8988T (cell line): ENCODE results near the gene DIAPH1.
A peak's percentile ranks its signal among the peaks of the same experiment; 100 is the strongest.

Source experiments
- DNase-seq: peaks from one replicate; pipeline ENCODE4 v3.0.0; 2011

The DIAPH1 gene

GRCh38 chr5:141618804-141619554 is at the start of gene DIAPH1:
Gene DIAPH1 (minus strand): TSS chr5:141619000. CDS start chr5:141618914, 86 bp downstream.
- DNase-seq = peak; percentile 81

DNA sequence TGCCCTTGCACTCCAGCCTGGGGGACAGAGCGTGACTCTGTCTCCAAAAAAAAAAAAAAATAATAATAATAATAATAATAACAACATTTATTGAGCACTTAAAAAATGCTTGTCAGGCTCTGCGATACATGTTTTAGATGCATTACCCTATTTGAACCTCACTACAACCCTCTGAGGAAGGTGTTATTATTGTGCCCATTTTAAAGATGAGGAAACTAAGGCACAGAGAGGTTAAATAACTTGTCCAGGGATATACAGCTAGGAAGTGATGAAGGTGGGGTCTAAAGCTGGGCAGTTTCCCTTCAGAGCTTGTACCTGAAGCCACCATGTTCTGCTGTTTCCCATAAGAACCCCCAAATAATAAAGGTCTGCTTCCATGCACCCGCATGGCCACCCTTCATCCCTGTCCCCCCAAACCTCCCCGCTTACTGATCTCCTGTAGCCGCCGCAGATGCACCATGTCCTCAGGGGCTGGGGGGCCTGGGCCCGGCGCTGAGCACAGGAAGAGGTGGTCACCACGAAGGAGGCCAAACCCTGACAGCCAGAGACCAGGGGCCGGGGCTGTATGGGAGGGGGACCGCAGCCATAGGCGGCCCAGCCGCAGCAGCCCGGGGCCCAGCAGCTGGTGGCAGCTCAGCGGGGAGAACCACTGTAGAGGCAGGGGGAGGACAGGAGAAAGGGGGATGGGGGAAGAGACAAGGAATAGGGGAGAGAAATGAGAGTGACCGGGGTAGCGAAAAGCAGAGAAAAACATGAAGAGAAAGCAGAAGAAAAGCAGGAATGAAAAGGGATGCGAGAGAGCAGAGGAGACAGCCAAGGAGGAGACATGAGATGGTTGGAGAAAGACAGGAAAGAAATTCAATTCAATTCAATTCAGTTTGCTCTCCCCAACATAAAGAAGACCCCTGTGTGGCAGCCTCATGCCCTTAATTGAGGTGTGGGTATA is 47.5 kb upstream of the DIAPH1 start:
- DNase-seq = no peak

DNA sequence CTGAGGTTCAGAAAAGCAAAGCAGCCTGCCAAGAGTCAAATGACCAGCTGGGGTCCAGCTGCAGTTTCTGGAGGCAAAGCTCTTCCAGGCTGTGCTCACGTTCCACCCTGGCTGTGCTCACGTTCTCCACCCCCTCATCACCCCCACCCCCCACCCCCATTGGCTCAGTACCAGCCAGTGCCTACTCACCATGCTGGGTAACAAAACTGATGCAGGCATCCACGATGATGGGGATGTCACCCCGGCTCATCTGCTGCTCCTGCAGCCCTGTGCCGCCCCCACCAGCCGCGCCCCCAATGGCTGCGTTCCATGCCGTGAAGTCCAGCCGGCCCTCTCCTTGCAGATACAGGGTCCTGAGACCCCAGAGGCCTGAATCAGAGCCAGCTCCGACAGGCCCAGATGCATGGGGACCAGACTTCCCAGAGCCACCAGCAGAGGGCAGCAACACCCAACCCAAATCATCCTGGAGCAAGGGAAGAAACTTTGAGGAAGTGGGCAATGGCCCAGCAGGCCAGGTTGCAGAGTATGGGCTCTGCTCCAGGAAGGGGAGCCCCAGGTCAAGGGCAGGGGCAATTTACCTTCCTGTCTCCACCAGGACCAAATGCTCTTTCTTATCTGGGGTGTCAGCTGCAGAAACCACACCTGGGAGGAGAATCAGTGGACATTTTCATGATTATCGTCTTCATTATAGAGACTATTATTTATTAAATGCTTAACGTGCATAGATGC is 46.1 kb upstream of the DIAPH1 start:
- DNase-seq = peak; percentile 77

DNA sequence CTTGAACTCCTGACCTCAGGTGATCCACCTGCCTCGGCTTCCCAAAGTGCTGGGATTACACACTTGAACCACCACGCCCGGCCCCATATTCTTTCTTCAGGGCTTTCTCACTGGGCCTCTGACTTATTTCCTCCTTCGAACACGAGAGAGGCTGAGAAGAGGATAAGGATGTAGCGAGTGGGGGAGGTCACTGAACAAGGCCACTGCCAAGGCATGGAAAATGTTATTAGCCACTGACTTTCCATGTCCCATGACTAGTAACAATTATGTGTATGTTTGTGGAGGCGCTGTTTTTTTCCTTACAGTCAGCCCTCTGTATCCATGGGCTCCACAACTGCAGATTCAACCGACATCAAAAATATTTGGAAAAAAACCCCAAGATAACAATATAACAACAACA is 44.7 kb upstream of the DIAPH1 start:
- no peak for DNase-seq

DNA sequence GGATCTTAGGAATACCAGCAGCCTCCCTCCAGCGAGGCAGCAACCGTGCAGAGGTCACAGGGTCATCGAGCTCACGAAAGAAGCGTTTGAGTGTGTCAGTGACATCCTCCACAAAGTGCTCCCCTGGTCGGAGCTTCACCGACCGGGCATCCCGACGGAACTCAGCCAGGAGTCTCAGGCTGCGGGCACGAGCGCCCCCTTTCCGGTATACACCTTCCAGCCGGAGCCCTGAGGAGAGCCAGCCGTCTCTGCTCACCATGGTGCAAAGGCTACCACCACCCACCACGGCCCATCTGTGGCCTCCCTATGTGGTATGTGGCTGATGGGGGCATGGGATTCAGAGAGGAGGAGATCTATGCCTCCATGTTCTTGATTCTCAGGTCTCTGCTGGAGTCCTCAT is 43.2 kb upstream of the DIAPH1 start:
- no peak for DNase-seq

GRCh38 chr5:141657937-141658545 is 39.2 kb upstream of the DIAPH1 start:
- DNase-seq = peak; percentile 64

DNA sequence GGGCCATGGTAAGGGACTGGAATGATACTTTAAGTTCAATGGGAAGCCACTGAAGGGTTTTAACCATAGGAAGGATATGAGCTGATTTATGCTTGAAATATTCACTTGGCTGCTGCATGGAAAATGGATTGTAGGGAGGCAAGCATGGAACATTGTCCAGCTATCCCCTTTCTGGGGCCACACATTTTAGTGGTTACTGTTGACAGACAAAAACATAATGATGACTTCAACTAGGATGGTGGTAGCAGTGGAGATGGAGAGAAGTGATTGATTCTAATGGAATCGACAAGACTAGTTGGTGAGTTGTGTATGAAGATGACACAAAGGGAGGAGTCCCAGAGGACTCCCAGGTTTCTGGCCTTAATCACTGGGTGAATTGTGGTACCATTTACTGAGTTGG is 38.6 kb upstream of the DIAPH1 start:
- DNase-seq = no peak

- DNase-seq = no peak
Measured at GRCh38 chr5:141656396-141656795, 37.6 kb upstream of the DIAPH1 start.

DNA sequence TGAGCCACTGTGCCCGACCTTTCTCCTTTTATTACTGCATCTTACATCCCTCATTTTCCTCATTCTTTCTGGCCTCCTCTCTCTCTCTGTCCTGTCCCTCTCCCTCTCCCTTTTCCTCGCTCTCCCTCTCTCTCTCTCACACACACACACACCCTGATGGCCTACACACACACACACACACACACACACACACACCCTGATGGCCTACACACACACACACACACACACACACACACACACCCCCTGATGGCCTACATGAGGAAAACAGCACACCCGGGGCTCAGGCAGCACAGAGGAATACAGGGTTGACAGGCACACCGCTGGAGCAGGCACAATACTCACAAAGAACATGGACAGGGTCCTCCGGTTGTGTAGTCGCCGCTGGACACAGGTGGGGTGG is 36.2 kb upstream of the DIAPH1 start:
- DNase-seq = no peak

GRCh38 chr5:141654298-141654697 is 35.5 kb upstream of the DIAPH1 start:
- DNase-seq = peak; percentile 75

- no peak for DNase-seq
Measured at GRCh38 chr5:141651728-141652105, 32.9 kb upstream of the DIAPH1 start.

DNA sequence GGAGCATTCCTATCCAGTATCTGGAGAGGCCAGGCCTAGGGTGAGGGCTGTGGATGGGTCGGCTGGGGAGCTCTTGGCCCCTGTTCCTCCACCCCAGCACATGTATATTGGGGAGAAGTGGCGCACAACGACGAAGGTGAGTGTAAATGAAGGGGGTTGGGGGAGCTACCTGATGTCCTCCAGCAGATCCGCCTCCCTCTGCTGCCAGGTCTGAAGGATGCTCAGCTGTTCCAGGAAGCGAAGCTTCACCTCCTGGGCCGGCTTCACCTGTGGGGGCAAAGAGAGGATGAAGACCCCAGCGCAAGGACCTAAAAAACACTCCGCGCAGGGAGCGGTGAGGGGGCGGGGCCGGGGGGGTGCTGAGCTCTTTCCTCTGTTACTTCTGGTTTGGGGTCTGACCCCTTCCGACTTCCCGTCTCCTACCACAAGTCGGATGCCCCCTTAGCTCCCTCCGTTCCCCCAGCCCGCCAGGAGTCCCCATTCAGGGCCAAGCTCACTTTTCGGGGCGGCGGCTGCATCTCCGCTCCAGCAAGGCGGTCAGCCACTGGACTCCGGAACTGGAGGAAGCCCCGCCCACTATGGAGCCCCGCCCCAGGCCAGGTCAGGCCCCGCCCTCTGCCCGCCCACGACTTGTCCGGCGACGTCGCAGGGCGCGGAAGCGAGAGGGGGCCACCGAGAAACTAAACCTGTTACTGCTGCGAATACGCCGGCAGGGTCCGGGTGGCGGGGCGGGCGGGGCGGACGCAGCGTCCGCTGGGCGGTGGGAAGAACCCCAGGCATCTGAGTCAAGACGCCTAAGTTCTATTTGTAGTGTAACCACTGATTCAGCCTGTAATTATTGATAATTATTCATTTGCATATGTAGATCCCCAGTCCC is 32.3 kb upstream of the DIAPH1 start, which contains the start of gene FCHSD1:
TSS of gene FCHSD1 (minus strand) at position 568 of the 877 bp plus-strand sequence. CDS start at position 518, 50 bp downstream.
- DNase-seq = peak; percentile 97

DNA sequence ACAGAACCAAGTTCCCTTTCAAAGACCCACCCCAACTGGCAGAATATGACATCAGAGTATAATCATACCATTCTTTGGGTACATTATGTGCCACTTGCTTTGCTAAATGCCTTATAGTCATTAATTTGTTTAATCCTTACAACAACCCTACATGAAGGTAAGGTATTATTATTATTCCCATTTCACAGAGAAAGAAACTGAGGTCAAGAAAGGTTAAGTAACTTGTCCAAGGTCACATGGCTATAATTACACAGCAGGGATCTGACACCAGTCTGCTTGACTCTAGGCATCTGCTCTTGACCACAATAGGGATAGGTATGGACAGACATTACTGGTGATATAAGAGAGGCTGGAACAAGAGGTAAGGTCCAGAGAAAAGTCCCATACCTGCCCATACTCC is 31.2 kb upstream of the DIAPH1 start:
- DNase-seq = no peak

DNA sequence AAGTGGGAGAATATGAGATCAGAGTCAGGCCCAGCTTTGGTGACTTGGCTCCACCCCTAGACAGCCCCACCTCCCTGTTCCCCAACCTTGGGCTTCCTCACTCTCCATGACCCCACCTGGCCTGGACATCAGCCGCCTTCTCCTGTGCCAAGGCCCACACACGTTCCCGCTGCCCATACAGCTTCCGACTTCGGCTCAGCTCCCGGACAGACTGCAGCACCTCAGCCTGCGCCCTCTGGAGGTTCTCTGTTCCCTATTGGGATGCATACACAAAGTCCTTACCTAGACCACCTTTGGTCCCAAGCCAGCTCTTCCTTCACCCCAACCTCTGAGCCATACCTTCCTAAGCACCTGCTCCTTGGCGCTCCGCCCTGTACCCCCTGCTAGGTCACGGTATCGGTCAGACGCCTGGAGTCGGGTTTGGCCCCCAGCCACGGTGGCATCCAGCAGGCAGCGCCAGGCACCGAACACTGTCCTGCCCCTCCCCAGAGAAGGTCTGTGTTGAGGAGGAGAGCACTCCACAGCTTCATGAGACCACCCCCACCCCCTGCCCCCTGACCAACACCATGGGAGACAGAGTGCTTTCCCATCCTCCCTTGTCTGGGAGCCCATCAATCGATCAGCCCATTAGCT is 30.4 kb upstream of the DIAPH1 start:
- no peak for DNase-seq

GRCh38 chr5:141647851-141648250 is 29.1 kb upstream of the DIAPH1 start:
- no peak for DNase-seq

- DNase-seq = no peak
Measured at GRCh38 chr5:141647242-141647641, 28.4 kb upstream of the DIAPH1 start.

GRCh38 chr5:141646026-141646425 is 27.2 kb upstream of the DIAPH1 start:
- no peak for DNase-seq

GRCh38 chr5:141641634-141642267 is 23.0 kb upstream of the DIAPH1 start:
- peak; percentile 65 for DNase-seq

DNA sequence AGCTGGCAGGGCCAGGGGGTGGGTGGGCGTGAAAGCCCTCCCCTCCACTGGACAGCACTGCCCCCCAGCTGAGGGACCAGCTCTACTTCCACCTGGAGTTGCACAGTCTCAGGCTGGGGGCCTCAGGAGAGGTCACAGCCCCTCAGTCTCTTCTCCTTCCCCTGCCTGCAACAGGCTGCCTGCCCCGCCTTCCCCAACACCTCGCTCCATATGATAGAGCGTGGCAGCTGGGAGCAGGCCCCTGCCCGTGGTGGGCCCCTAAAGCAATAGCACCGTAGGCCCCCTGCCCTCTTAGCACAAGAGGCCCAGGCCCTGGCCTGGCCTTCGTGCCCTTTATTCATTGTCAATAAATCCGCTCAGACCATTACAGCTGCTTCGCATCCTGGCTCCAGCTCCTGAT is 21.9 kb upstream of the DIAPH1 start:
- no peak for DNase-seq

- DNase-seq = no peak
Measured at GRCh38 chr5:141640051-141640415, 21.2 kb upstream of the DIAPH1 start.
